K562 (cell line): ENCODE measurements around the gene IL27RA. TPM values are rescaled to one million over a fixed set of nuclear protein-coding genes. Genes with fewer than 3 reads are reported as not detected.

Experiments used
- ATAC-seq: fragments of 200-7000 bp; cut with Tn5 transposase; 3 replicates; pipeline ENCODE4 v1.9.1; 2020; ENCODE audit warnings: moderate library complexity
- BruUV-seq: library from RNA; stranded (reverse); fragments of 400-500 nt; replicated peaks from 2 replicates; lab custom pipeline; 2021; lab: Mats Ljungman, UMichigan
- CTCF ChIA-PET: fragments of 300-600 bp; formaldehyde crosslinking; extraction: SDS; loops from one replicate; lab custom pipeline; 2021; ENCODE audit warnings: low intra/inter-chr PET ratio; lab: Yijun Ruan, JAX
- POLR2A ChIA-PET: fragments of 300-600, 350-650 bp; sonication (Branson Sonifier 250); formaldehyde crosslinking; extraction: SDS; loops from one replicate; lab custom pipeline; 2021; ENCODE audit warnings: antibody characterized with exemption, inconsistent platforms; lab: Yijun Ruan, JAX
- DNase-seq, 4 experiments: peaks; one replicate each; pipeline versions ENCODE4 v3.0.0 to v3.0.0-alpha.2; 2011 to 2018; ENCODE audit warnings: low spot score in 3 of 4, mixed read lengths in 3 of 4; ENCODE audit errors: extremely low read depth in 1 of 4
- FAIRE-seq: peaks from 2 replicates; lab custom pipeline; 2011; peaks lifted over from hg19 to GRCh38; lab: Jason Lieb, UNC
- H2AFZ ChIP-seq: 2 replicates; pipeline ENCODE4 v1.6.0; 2011; ENCODE audit warnings: low read depth, low read length, control low read depth, inconsistent platforms
- H3K27ac ChIP-seq: fragments of 200-600 bp; 3 replicates; pipeline ENCODE4 v1.8.0; 2011; ENCODE audit warnings: low read depth, mild to moderate bottlenecking, control low read depth, inconsistent platforms, low read length, moderate library complexity, mixed read lengths; ENCODE audit errors: extremely low read depth
- H3K27me3 ChIP-seq, 2 experiments: fragments of 300-600 bp in 1 of 2; 2 replicates in 1 of 2; 3 replicates in 1 of 2; pipeline versions ENCODE4 v1.6.0 to v1.8.0; 2011; ENCODE audit warnings: inconsistent platforms in 2 of 2, low read length in 2 of 2, mild to moderate bottlenecking in 1 of 2, mixed read lengths in 1 of 2, moderate library complexity in 1 of 2; ENCODE audit not compliant: control insufficient read depth in 2 of 2, insufficient read depth in 2 of 2
- H3K36me3 ChIP-seq: fragments of 300-600 bp; 3 replicates; pipeline ENCODE4 v1.8.0; 2011; ENCODE audit warnings: mild to moderate bottlenecking, low read length, inconsistent platforms; ENCODE audit not compliant: control insufficient read depth, insufficient read depth
- H3K4me1 ChIP-seq, 2 experiments: fragments of 200-600 bp in 1 of 2; replicated peaks in 1 of 2; 2 replicates in 1 of 2; 3 replicates in 1 of 2; pipeline versions ENCODE4 v1.5.1 to v1.8.0; 2011; ENCODE audit warnings: inconsistent platforms in 2 of 2, low read length in 2 of 2, mild to moderate bottlenecking in 1 of 2, mixed read lengths in 1 of 2, moderate library complexity in 1 of 2; ENCODE audit not compliant: control insufficient read depth in 2 of 2, insufficient read depth in 2 of 2
- H3K4me2 ChIP-seq: 2 replicates; pipeline ENCODE4 v1.6.1; 2011; ENCODE audit warnings: low read length, control low read depth, inconsistent platforms, mixed read lengths; ENCODE audit not compliant: insufficient read depth
- H3K4me3 ChIP-seq: fragments of 200-600 bp; sonication (generic), shearing (Covaris generic); 2 replicates; pipeline ENCODE4 v1.5.1; 2016; ENCODE audit warnings: control low read depth, inconsistent platforms
- H3K79me2 ChIP-seq: fragments of 200-600 bp; 3 replicates; pipeline ENCODE4 v1.8.0; 2011; ENCODE audit warnings: low read length, inconsistent platforms; ENCODE audit not compliant: control insufficient read depth, insufficient read depth
- H3K9ac ChIP-seq, 2 experiments: 2 replicates each; pipeline versions ENCODE4 v1.6.0 to v1.6.1; 2011; ENCODE audit warnings: low read depth in 2 of 2, low read length in 2 of 2, control low read depth in 1 of 2, inconsistent platforms in 1 of 2, mild to moderate bottlenecking in 1 of 2, mixed read lengths in 1 of 2; ENCODE audit not compliant: insufficient read depth in 1 of 2
- H3K9me1 ChIP-seq: one replicate; pipeline ENCODE4 v1.6.0; 2011; ENCODE audit warnings: inconsistent platforms, mild to moderate bottlenecking, low read length, moderate library complexity; ENCODE audit not compliant: control insufficient read depth, insufficient read depth
- H3K9me3 ChIP-seq: replicated peaks from 2 replicates; pipeline ENCODE4 v1.5.1; 2011; ENCODE audit warnings: low read depth, low read length, inconsistent platforms; ENCODE audit not compliant: control insufficient read depth, insufficient read depth
- H4K20me1 ChIP-seq: replicated peaks from 2 replicates; pipeline ENCODE4 v1.6.1; 2011; ENCODE audit warnings: low read length, inconsistent platforms, mixed read lengths; ENCODE audit not compliant: control insufficient read depth, insufficient read depth
- ADNP ChIP-seq: fragments of 200-800 bp; sonication (Bioruptor generic); IDR thresholded peaks from 2 replicates; pipeline ENCODE4 v1.6.1; 2016; ENCODE audit warnings: missing genetic modification characterization, missing compliant biosample characterization
- CBX1 ChIP-seq: sonication (generic); IDR thresholded peaks from 2 replicates; pipeline ENCODE4 v1.6.1; 2016; ENCODE audit warnings: antibody characterized with exemption, low read depth, mild to moderate bottlenecking
- CBX3 ChIP-seq, 2 experiments: IDR thresholded peaks; 1 replicate in 1 of 2; 2 replicates in 1 of 2; pipeline ENCODE4 v1.6.1; 2012; ENCODE audit warnings: inconsistent platforms in 2 of 2, low read length in 2 of 2, borderline replicate concordance in 1 of 2, control low read depth in 1 of 2
- CHD4 ChIP-seq: fragments of 200-600 bp; sonication (generic); IDR thresholded peaks from 3 replicates; pipeline ENCODE4 v1.6.1; 2012; ENCODE audit warnings: low read depth, mild to moderate bottlenecking, mixed read lengths, low read length, inconsistent platforms; ENCODE audit not compliant: insufficient read depth, insufficient replicate concordance, poor library complexity, severe bottlenecking
- EWSR1 ChIP-seq: fragments of 450-650 bp; IDR thresholded peaks from 2 replicates; pipeline ENCODE4 v1.6.1; 2018; ENCODE audit warnings: borderline replicate concordance, mild to moderate bottlenecking, low read depth, moderate library complexity; ENCODE audit not compliant: partially characterized antibody
- FOS ChIP-seq: IDR thresholded peaks from 3 replicates; pipeline ENCODE4 v1.6.1; 2011; ENCODE audit not compliant: insufficient read length; ENCODE audit errors: extremely low read depth
- GABPB2 ChIP-seq: fragments of 250-450 bp; sonication (Bioruptor Pico); conservative IDR thresholded peaks from 2 replicates; pipeline ENCODE4 v1.5.1; 2021; ENCODE audit warnings: mild to moderate bottlenecking
- MIER1 ChIP-seq: fragments of 450-650 bp; IDR thresholded peaks from 2 replicates; pipeline ENCODE4 v1.6.1; 2016; ENCODE audit warnings: antibody characterized with exemption, mild to moderate bottlenecking, low read depth
- PHF20 ChIP-seq: fragments of 450-650 bp; IDR thresholded peaks from 2 replicates; pipeline ENCODE4 v1.6.1; 2018; ENCODE audit not compliant: partially characterized antibody
- RBM25 ChIP-seq: fragments of 200-400 bp; formaldehyde crosslinking; IDR thresholded peaks from 2 replicates; pipeline ENCODE4 v1.6.1; 2018; ENCODE audit warnings: low read length, low read depth, moderate library complexity; ENCODE audit not compliant: severe bottlenecking
- RCOR1 ChIP-seq, 2 experiments: IDR thresholded peaks; 2 replicates each; pipeline ENCODE4 v1.6.1; 2012; ENCODE audit warnings: low read depth in 2 of 2, low read length in 2 of 2, borderline replicate concordance in 1 of 2, improper control_type of control experiment in 1 of 2
- SIN3A ChIP-seq, 2 experiments: fragments of 150-350 bp in 1 of 2; IDR thresholded peaks; 2 replicates each; pipeline ENCODE4 v1.6.1; 2011 to 2016; ENCODE audit warnings: borderline replicate concordance in 2 of 2, low read depth in 2 of 2, low read length in 2 of 2, mild to moderate bottlenecking in 2 of 2, moderate library complexity in 2 of 2; ENCODE audit not compliant: control insufficient read depth in 1 of 2
- SMAD2 ChIP-seq: fragments of 150-350 bp; IDR thresholded peaks from 2 replicates; pipeline ENCODE4 v1.6.1; 2014; ENCODE audit warnings: low read depth, mild to moderate bottlenecking, low read length
- TAF1 ChIP-seq: IDR thresholded peaks from 2 replicates; pipeline ENCODE4 v1.6.1; 2011; ENCODE audit warnings: mild to moderate bottlenecking, low read length, moderate library complexity; ENCODE audit not compliant: insufficient read depth, control insufficient read depth, severe bottlenecking; ENCODE audit errors: extremely low read depth
- TAL1 ChIP-seq: fragments of 450-650 bp; IDR thresholded peaks from 2 replicates; pipeline ENCODE4 v1.6.1; 2016; ENCODE audit warnings: mild to moderate bottlenecking
- TCF3 ChIP-seq: sonication (generic); formaldehyde crosslinking; IDR thresholded peaks from 2 replicates; pipeline ENCODE4 v1.4.0; 2020; ENCODE audit warnings: mild to moderate bottlenecking, missing genetic modification reagents
- TRIM24 ChIP-seq, 2 experiments: fragments of 450-650 bp; IDR thresholded peaks; 2 replicates each; pipeline ENCODE4 v1.6.1; 2016
- ZNF121 ChIP-seq: sonication (generic); formaldehyde crosslinking; conservative IDR thresholded peaks from 2 replicates; pipeline ENCODE4 v1.8.0; 2022; ENCODE audit warnings: missing genetic modification reagents
- ZNF133 ChIP-seq: fragments of 250-450 bp; sonication (Bioruptor Pico); IDR thresholded peaks from 2 replicates; pipeline ENCODE4 v1.4.0; 2020; ENCODE audit warnings: mild to moderate bottlenecking
- WGBS: fragments of 100-300 bp; shearing (Covaris generic); methylation state at CpG from one replicate; pipeline ENCODE4 v1.1.6; 2016; ENCODE audit warnings: low coverage, mixed read lengths; ENCODE audit not compliant: insufficient coverage; ENCODE audit errors: missing lambda C conversion rate; 5-methylcytosine and 5-hydroxymethylcytosine counted together
- in situ Hi-C: fragments of 300-500 bp; cut with MboI; formaldehyde crosslinking; loops from 4 replicates; pipeline ENCODE4 v1.15.0; 2018; ENCODE audit warnings: inconsistent platforms, mixed read lengths
- intact Hi-C: fragments of 100-400 bp; cut with micrococcal nuclease; formaldehyde crosslinking; loops from 2 replicates; pipeline ENCODE4 v1.14.2; 2022
- polyA plus RNA-seq, 8 experiments: library from polyadenylated mRNA; depleted of rRNA in 4 of 8; stranded (reverse) in 5 of 8; unstranded in 3 of 8; fragments of >200 nt; fragmentation: Nextera tagmentation in 2 of 8; fragmentation: Illumina TruSeq in 1 of 8; extraction: Ambion mirVana in 2 of 8; extraction: Trizol in 1 of 8; gene quantifications; 2 replicates each; pipeline versions ENCODE4 v1.2.1 to v1.2.3, GENCODE V29; 2011 to 2014; ENCODE audit warnings: inconsistent platforms in 1 of 8, missing spikeins in 1 of 8
- total RNA-seq, 7 experiments: library from RNA; depleted of rRNA in 6 of 7; stranded (reverse); fragments of >200 nt in 6 of 7; fragmentation: Illumina TruSeq in 2 of 7; extraction: Trizol in 2 of 7; gene quantifications; 2 replicates each; pipeline versions ENCODE4 v1.2.1 to v1.2.3, GENCODE V29; 2011 to 2021; ENCODE audit warnings: low replicate concordance in 1 of 7
- TF ChIP-seq, protein P1 (sequence below), 3 experiments: fragments of 200-800 bp in 1 of 3; sonication (Bioruptor generic) in 1 of 3; sonication (generic) in 1 of 3; formaldehyde crosslinking in 1 of 3; IDR thresholded peaks; 2 replicates each; pipeline versions ENCODE4 v1.6.1 to v1.8.0; 2016 to 2022; ENCODE audit warnings: mild to moderate bottlenecking in 2 of 3, missing compliant biosample characterization in 2 of 3, missing genetic modification characterization in 2 of 3, missing genetic modification reagents in 1 of 3
- TF ChIP-seq, protein P2 (sequence below): conservative IDR thresholded peaks from 2 replicates; pipeline ENCODE4 v1.6.1; 2011; ENCODE audit warnings: low read depth, mild to moderate bottlenecking, low read length; ENCODE audit not compliant: control insufficient read depth

IL27RA gene
- total and polyA plus RNA-seq, 9 of the 15 experiments (the other 6 are each of a cell fraction or from before 2014, with no cell fraction given) = 1.9 to 15.9 (median 12.0) TPM

DNA sequence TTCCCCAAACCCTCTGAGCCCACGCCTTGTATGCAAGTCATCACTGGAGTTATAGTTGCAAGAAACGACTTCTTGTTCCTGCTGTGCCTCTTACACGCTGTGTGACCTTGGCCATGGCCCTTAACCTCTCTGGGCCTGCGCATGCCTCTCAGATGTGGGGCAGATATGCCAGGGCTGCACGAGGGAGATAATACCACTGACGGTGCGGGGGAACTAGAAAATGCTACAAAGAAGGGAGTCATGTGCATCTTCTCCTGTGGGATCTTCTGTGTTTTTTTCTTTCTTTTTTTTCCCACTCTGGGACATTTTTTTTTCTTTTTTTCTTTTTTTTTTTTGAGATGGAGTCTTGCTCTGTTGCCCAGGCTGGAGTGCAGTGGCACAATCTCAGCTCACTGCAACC lies 63.3 kb downstream of the IL27RA start:
- TSS peak; percentile 20 for BruUV-seq
- in situ Hi-C loops (no loop called here), intact Hi-C loops (no loop called here)
- Histone ChIP-seq H3K9me1 (no peaks in the 10 kb centered on the region), H3K4me3 (no peak overlapping the region), H3K79me2 (no peaks in the 10 kb centered on the region), H3K27me3 (no peaks in the 10 kb centered on the region), H3K4me1 (peaks cover 2 to 21% of the 10 kb centered on the region in 2 experiments; a peak in 3 of 5 replicates), H3K9me3 (peaks cover 10% of the 10 kb centered on the region), H4K20me1 (no peaks in the 10 kb centered on the region), H3K4me2 (no peak overlapping the region), H3K27ac (no peak overlapping the region), H2AFZ (no peak overlapping the region), H3K36me3 (peaks cover 7% of the 10 kb centered on the region; the same call in 1 of the 3 replicates), H3K9ac (no peak overlapping the region)
- 5% methylated on average over 6 of the region's 7 CpGs for WGBS
- DNase-seq (peak in 2 of 4 experiments; percentile 1 to 60), FAIRE-seq (peak; percentile 72), ATAC-seq (no peak)
- CTCF ChIA-PET = no interaction called here
- POLR2A ChIA-PET = interaction anchor here (0.6 to 0.9 kb wide), 2 partner anchors 13 to 23 kb away, joined by 3 read pairs; partner anchors contain the start of gene PRKACA
- TF ChIP-seq ADNP (tag) = peak; percentile 73
- TF ChIP-seq EWSR1 = no peak
- TF ChIP-seq TCF3 (CRISPR knock-in tag) = peak; percentile 37; the same call in 1 of the 2 replicates
- TF ChIP-seq CHD4 = peak; percentile 52
- peak in 1 of 2 experiments; percentile 17; a peak in 1 of 4 replicates for TF ChIP-seq TRIM24 (IDR thresholded peaks at IDR 0.05)
- peak; percentile 16; the same call in 1 of the 2 replicates for TF ChIP-seq ZNF121 (CRISPR knock-in tag)
- no peak for TF ChIP-seq ZNF133 (CRISPR knock-in tag)
- peak in 1 of 2 experiments; percentile 55; a peak in 1 of 3 replicates for TF ChIP-seq CBX3 (IDR thresholded peaks at IDR 0.05; ENCODE audit: borderline replicate concordance in 1 of 2, low read length in 2 of 2)
- TF ChIP-seq, protein P1, sequence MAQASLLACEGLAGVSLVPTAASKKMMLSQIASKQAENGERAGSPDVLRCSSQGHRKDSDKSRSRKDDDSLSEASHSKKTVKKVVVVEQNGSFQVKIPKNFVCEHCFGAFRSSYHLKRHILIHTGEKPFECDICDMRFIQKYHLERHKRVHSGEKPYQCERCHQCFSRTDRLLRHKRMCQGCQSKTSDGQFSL (CRISPR knock-in tag; IDR thresholded peaks at IDR 0.05) = no peak
- TF ChIP-seq, protein P1 (tag; IDR thresholded peaks at IDR 0.05) = no peak
- no peak for TF ChIP-seq TAF1
- TF ChIP-seq SMAD2 = no peak
- peak; percentile 94; the same call in 1 of the 2 replicates for TF ChIP-seq CBX1
- TF ChIP-seq RBM25 = peak; percentile 98
- TF ChIP-seq, protein P2, sequence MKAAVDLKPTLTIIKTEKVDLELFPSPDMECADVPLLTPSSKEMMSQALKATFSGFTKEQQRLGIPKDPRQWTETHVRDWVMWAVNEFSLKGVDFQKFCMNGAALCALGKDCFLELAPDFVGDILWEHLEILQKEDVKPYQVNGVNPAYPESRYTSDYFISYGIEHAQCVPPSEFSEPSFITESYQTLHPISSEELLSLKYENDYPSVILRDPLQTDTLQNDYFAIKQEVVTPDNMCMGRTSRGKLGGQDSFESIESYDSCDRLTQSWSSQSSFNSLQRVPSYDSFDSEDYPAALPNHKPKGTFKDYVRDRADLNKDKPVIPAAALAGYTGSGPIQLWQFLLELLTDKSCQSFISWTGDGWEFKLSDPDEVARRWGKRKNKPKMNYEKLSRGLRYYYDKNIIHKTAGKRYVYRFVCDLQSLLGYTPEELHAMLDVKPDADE = no peak
- peak in 1 of 2 experiments; percentile 67; a peak in 2 of 4 replicates for TF ChIP-seq RCOR1 (IDR thresholded peaks at IDR 0.05; ENCODE audit: borderline replicate concordance in 1 of 2, low read depth in 2 of 2, low read length in 2 of 2)
- no peak for TF ChIP-seq GABPB2 (CRISPR knock-in tag)
- TF ChIP-seq SIN3A (IDR thresholded peaks at IDR 0.05; ENCODE audit: borderline replicate concordance in 2 of 2, control insufficient read depth in 1 of 2, low read depth in 2 of 2, low read length in 2 of 2) = no peak
- peak; percentile 28 for TF ChIP-seq PHF20
- TF ChIP-seq FOS = no peak
- TF ChIP-seq MIER1 = peak; percentile 81; the same call in 1 of the 2 replicates
- TF ChIP-seq TAL1 = 0 out of 2 replicates have a peak, but pooled peaks have one; percentile 15
